ENCODE results near the gene HYAL1.
"Not testable (repeated sequence)": the region's sequence is repeated elsewhere in the genome, so short reads cannot be mapped to it uniquely, and the experiment has no call there.

HYAL1 gene

DNA sequence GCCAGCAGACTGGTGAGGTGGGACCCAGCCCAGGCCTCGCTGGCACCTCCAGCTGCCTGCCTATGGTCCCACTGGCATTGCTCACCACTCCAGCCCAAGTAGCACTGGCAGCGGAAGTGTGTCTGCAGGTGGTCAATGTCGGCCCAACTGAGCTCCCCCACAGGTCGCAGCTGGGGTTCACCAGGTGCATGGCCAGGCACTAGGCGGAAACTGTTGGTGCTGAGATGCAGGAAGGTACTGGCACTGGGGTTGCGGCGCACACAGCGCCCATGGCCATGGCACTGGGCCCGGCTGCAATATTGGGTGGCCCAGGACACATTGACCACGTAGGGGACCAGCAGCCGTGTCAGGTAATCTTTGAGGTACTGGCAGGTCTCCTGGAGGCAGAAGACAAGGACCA, 14.8 kb upstream of the HYAL1 start:
- TF ChIP-seq, protein P1, sequence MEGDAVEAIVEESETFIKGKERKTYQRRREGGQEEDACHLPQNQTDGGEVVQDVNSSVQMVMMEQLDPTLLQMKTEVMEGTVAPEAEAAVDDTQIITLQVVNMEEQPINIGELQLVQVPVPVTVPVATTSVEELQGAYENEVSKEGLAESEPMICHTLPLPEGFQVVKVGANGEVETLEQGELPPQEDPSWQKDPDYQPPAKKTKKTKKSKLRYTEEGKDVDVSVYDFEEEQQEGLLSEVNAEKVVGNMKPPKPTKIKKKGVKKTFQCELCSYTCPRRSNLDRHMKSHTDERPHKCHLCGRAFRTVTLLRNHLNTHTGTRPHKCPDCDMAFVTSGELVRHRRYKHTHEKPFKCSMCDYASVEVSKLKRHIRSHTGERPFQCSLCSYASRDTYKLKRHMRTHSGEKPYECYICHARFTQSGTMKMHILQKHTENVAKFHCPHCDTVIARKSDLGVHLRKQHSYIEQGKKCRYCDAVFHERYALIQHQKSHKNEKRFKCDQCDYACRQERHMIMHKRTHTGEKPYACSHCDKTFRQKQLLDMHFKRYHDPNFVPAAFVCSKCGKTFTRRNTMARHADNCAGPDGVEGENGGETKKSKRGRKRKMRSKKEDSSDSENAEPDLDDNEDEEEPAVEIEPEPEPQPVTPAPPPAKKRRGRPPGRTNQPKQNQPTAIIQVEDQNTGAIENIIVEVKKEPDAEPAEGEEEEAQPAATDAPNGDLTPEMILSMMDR (IDR thresholded peaks at IDR 0.05; ENCODE audit: insufficient read depth, low read depth, low read length, missing control alignments): no peak
- H3K4me3 ChIP-seq (ENCODE audit: low read depth, low read length): no peak overlapping the region
- DNase-seq (ENCODE audit: low read depth): no peak

DNA sequence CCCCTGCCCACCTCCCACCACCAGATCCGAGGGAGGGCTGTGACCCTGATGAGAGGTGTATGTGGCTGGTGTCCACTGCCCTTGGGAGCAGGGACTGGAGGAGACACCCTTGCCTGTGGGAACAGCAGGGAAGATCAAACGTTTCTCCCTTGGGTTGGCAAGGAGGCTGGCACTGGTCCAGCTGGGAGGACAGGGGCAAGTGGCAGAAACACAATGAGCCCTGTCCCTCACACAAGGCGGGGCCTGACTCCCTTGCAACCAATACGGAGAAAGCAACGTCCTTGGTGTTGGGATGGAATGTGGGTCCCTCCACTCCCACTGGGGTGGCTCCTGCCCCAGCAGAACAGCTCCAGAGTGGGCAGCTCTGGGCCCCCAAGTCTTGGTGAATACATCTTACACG, 13.9 kb upstream of the HYAL1 start:
- H3K4me3 ChIP-seq (ENCODE audit: low read depth, low read length): no peak overlapping the region
- no peak for DNase-seq (ENCODE audit: low read depth)
- TF ChIP-seq, protein P1 (IDR thresholded peaks at IDR 0.05; ENCODE audit: insufficient read depth, low read depth, low read length, missing control alignments): no peak

DNA sequence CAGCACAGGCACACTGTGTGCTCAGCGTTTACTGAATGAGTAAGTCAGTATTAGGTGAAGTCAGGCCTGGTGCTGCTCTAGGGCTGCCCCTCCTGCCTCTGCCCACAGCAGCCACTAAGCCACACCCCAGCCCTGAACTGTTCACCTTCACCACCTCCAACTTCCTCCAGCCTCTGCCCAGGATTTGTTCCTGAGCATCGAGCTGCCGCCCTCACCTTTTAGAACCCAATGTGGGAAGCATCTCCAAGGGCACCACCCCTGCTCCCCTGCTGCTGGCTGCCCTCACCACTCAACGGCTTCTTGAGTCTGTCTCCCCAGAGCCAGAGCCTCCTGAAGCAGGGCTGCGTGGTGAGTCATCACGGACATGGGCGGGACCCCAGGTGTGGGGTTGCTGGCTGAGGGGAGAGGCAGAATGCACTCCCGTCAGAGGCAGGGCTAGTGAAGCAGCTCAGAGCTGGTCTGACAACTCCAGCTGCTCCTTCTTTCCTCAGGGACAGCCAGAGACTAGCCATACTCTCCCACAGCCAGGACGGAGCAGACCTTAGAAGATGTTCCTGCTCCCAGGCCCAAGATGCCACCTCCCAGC, 13.4 kb upstream of the HYAL1 start:
- TF ChIP-seq, protein P1 (IDR thresholded peaks at IDR 0.05; ENCODE audit: insufficient read depth, low read depth, low read length, missing control alignments): no peak
- DNase-seq (ENCODE audit: low read depth): peak; percentile 60
- H3K4me3 ChIP-seq (ENCODE audit: low read depth, low read length): no peak overlapping the region

DNA sequence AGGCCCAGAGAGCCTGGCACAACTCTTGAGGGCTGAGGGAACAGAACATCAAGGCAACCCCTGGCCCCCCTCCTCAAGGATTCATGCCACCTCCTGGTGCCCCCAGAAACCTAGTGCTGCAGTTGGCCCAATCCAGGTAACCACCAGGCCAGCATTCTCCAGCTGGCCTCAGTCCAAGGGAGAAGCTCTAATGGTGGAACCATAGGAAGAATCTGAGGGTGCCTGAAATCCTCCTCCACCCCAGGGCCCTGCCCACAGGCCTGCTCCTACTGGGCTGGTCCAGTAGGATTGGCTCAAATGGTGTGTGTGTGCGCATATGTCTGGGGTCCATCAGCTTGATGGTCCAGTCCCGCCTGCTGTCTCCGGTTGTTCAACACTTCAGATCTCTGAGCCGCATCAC, 11.4 kb upstream of the HYAL1 start:
- no peak for DNase-seq (ENCODE audit: low read depth)
- H3K4me3 ChIP-seq (ENCODE audit: low read depth, low read length): no peak overlapping the region
- TF ChIP-seq, protein P1 (IDR thresholded peaks at IDR 0.05; ENCODE audit: insufficient read depth, low read depth, low read length, missing control alignments): no peak

DNA sequence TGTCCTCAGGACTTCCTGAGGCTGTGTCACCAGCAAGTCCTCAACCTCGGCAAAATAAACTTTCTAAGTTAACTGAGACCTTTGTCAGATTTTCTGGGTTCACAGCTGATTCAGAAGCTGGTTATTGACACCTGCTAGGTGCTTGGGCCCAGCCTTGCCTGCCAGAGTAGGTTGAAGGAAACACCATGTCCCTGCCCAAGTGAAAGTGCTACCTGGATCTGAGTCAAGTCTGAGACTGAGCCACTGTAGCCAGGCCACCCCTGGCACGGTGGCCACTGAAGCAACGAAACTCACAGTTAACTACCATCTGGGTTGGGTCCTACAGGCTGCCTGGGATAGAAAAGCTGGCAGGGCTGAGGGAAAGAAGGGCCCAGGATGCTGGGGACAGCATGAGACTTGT, 11.0 kb upstream of the HYAL1 start:
- no peak for DNase-seq (ENCODE audit: low read depth)
- H3K4me3 ChIP-seq (ENCODE audit: low read depth, low read length): no peak overlapping the region
- TF ChIP-seq, protein P1 (IDR thresholded peaks at IDR 0.05; ENCODE audit: insufficient read depth, low read depth, low read length, missing control alignments): no peak

DNA sequence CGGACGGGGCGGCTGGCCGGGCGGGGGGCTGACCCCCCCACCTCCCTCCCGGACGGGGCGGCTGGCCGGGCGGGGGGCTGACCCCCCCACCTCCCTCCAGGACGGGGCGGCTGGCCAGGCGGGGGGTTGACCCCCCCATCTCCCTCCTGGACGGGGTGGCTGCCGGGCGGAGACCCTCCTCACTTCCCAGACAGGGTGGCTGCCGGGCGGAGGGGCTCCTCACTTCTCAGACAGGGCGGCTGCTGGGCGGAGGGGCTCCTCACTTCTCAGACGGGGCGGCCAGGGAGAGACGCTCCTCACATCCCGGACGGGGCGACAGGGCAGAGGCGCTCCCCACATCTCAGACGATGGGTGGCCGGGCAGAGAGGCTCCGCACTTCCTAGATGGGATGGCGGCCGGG, 8.7 kb upstream of the HYAL1 start:
- H3K4me3 ChIP-seq (ENCODE audit: low read depth, low read length); DNase-seq (ENCODE audit: low read depth): not testable (repeated sequence)

DNA sequence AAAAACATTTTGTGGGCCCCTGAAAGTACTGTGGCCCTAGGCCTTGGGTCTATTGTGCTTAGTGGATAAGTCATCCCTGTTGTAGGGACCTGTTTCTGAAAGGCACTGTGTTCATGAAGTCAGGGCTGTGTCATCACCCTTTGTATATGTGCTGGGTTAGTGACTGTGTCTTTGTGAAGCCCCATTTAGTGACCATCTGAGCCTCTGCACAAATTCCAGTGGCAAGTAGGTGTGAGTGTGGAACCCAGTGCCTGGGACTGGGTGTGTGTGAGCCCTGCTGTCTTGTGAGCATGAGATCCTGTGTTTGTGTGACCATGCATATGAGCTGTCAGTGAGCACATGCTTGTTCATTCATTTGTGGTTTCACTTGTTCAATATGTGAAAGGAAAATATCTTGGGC, 1.2 kb upstream of the HYAL1 start:
- no peak for DNase-seq (ENCODE audit: low read depth)
- TF ChIP-seq, protein P1 (IDR thresholded peaks at IDR 0.05; ENCODE audit: insufficient read depth, low read depth, low read length, missing control alignments): no peak
- no peak overlapping the region for H3K4me3 ChIP-seq (ENCODE audit: low read depth, low read length)
